ENCODE measurements around the gene MED9. TPM values are rescaled to one million over a fixed set of nuclear protein-coding genes. Genes with fewer than 3 reads are reported as not detected.
"Not testable (repeated sequence)": the region's sequence is repeated elsewhere in the genome, so short reads cannot be mapped to it uniquely, and the experiment has no call there.

MED9 gene
- total RNA-seq, 1 donor from 2014 or later, result 18.9 TPM

DNA sequence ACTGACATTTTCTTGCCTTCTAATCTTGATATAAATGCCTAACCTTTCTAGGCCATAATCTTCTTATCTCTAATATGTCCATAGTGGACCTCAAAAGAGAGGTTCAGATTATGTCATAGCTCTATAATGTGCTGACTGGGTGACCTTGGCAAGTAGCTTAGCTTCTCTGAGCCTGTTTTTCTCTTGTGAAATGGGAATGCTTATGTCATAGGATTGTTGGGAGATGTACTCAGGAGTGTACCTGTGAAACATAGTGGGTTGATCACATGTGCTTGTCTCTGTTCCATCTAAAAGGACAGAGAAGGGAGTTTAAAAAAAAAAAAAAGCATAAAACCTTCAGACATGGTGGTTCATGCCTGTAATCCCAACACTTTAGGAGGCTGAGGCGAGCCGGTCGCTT lies 2.4 kb downstream of the MED9 start:
- H3K9me3 ChIP-seq, result no peaks in the 10 kb centered on the region
- no peaks in the 10 kb centered on the region for H3K36me3 ChIP-seq
- intact Hi-C loops (cut with DNase I), result no loop called here
- DNase-seq (ENCODE audit: extremely low spot score in 2 of 2), result no peak
- H3K4me3 ChIP-seq, result no peak overlapping the region
- peaks cover 62% of the 10 kb centered on the region for H3K4me1 ChIP-seq
- H3K27ac ChIP-seq, result no peak overlapping the region
- H3K27me3 ChIP-seq, result no peaks in the 10 kb centered on the region
- no peak for TF ChIP-seq POLR2AphosphoS5 (IDR thresholded peaks at IDR 0.05; ENCODE audit: insufficient read depth in 1 of 2, low read depth in 1 of 2)
- TF ChIP-seq CTCF (IDR thresholded peaks at IDR 0.05), result no peak
- no peak for TF ChIP-seq POLR2A (IDR thresholded peaks at IDR 0.05)

DNA sequence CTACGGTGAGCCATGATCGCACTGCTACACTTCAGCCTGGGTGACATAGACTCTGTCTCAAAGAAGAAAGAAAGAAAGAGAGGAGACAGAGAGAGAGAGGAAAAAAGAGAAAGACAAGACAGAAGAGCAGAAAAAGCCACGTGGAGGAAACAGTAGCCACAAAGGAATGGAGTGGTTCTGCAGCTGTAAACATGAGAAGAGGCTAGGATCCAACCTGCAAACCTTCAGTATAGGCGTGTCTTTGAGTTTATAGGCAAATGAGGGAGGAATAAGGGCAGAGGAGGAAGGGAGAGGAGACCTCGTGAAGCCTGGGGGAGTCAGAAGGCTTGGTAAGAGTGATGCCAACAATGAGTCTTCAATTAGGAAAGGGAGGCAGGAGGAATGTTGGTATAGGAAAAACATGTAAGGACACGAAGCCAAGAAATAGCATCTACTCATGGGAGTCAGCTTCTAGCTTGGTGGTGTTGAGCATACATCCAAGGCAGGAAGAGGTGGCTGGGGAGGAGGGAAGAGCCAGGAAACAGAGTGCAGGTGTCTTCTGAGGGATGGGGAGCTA lies 3.9 kb downstream of the MED9 start:
- H3K27me3 ChIP-seq, result no peaks in the 10 kb centered on the region
- DNase-seq (ENCODE audit: extremely low spot score in 2 of 2), result no peak
- H3K27ac ChIP-seq, result no peak overlapping the region
- H3K4me3 ChIP-seq, result no peak overlapping the region
- intact Hi-C loops (cut with DNase I), result no loop called here
- H3K4me1 ChIP-seq, result peaks cover 68% of the 10 kb centered on the region
- TF ChIP-seq POLR2AphosphoS5 (IDR thresholded peaks at IDR 0.05; ENCODE audit: insufficient read depth in 1 of 2, low read depth in 1 of 2), result no peak
- TF ChIP-seq POLR2A (IDR thresholded peaks at IDR 0.05), result no peak
- no peak for TF ChIP-seq CTCF (IDR thresholded peaks at IDR 0.05)
- no peaks in the 10 kb centered on the region for H3K36me3 ChIP-seq
- no peaks in the 10 kb centered on the region for H3K9me3 ChIP-seq

DNA sequence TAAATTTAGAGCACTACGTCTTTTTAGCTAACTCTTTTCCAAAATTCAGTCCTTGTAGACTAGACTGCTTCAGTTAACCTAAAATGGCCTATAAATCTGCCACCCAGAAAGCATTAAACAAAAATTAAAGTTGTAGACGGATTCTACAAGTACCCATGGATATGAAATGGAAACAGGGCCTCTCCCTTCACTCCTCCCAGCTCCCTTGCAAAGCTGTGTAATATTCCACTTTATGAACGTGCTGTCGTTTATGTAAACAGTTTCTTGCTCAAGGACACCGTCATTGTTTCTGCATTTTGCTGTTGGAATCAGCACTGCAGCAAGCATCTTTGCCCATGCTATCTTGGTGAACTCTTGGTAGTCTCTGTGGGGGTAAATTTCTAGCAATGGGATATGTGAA lies 5.1 kb downstream of the MED9 start:
- no peaks in the 10 kb centered on the region for H3K36me3 ChIP-seq
- DNase-seq (ENCODE audit: extremely low spot score in 2 of 2), result no peak
- no peak overlapping the region for H3K4me3 ChIP-seq
- no peak for TF ChIP-seq POLR2A (IDR thresholded peaks at IDR 0.05)
- no peak for TF ChIP-seq POLR2AphosphoS5 (IDR thresholded peaks at IDR 0.05; ENCODE audit: insufficient read depth in 1 of 2, low read depth in 1 of 2)
- no peak for TF ChIP-seq CTCF (IDR thresholded peaks at IDR 0.05)
- intact Hi-C loops (cut with DNase I), result no loop called here
- H3K27ac ChIP-seq, result no peak overlapping the region
- H3K27me3 ChIP-seq, result no peaks in the 10 kb centered on the region
- H3K4me1 ChIP-seq, result peaks cover 60% of the 10 kb centered on the region
- no peaks in the 10 kb centered on the region for H3K9me3 ChIP-seq

- Histone ChIP-seq H3K4me1 (peaks cover 36% of the 10 kb centered on the region), H3K9me3 (no peaks in the 10 kb centered on the region), H3K36me3 (peaks cover 0 to 9% of the 10 kb centered on the region in 2 donors), H3K27ac (peak overlapping the region; percentile 7), H3K27me3 (no peaks in the 10 kb centered on the region), H3K4me3 (no peak overlapping the region)
- intact Hi-C loops (cut with DNase I), result no loop called here
- TF ChIP-seq POLR2A (IDR thresholded peaks at IDR 0.05) (no peak), POLR2AphosphoS5 (IDR thresholded peaks at IDR 0.05; ENCODE audit: insufficient read depth in 1 of 2, low read depth in 1 of 2) (no peak), CTCF (IDR thresholded peaks at IDR 0.05) (no peak)
- no peak for DNase-seq (ENCODE audit: extremely low spot score in 2 of 2)
Measured at GRCh38 chr17:17484451-17484899, 7.7 kb downstream of the MED9 start.

- no peak for DNase-seq (ENCODE audit: extremely low spot score in 2 of 2)
- intact Hi-C loops (cut with DNase I), result no loop called here
- TF ChIP-seq CTCF (IDR thresholded peaks at IDR 0.05) (no peak), POLR2AphosphoS5 (IDR thresholded peaks at IDR 0.05; ENCODE audit: insufficient read depth in 1 of 2, low read depth in 1 of 2) (no peak), POLR2A (IDR thresholded peaks at IDR 0.05) (no peak)
- Histone ChIP-seq H3K27me3 (no peaks in the 10 kb centered on the region), H3K4me3 (no peak overlapping the region), H3K9me3 (no peaks in the 10 kb centered on the region), H3K4me1 (peaks cover 27% of the 10 kb centered on the region), H3K36me3 (peaks cover 0 to 9% of the 10 kb centered on the region in 2 donors), H3K27ac (no peak overlapping the region)
Measured at GRCh38 chr17:17485420-17485819, 8.6 kb downstream of the MED9 start.

DNA sequence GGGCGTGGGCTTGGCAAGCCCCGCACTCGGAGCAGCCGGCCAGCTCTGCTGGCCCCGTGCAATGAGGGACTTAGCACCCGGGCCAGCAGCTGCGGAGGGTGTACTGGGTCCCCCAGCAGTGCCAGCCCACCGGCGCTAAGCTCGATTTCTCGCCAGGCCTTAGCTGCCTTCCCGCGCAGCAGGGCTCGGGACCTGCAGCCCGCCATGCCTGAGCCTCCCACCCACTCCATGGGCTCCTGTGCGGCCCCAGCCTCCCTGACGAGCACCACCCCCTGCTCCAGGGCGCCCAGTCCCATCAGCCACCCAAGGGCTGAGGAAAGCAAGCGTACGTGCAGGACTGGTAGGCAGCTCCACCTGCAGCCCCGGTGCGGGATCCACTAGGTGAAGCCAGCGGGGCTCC lies 9.6 kb downstream of the MED9 start:
- H3K4me3 ChIP-seq; intact Hi-C loops (cut with DNase I); H3K27me3 ChIP-seq; H3K9me3 ChIP-seq; H3K27ac ChIP-seq; DNase-seq (ENCODE audit: extremely low spot score in 2 of 2): not testable (repeated sequence)
- Histone ChIP-seq H3K36me3 (peaks cover 0 to 13% of the 10 kb centered on the region in 2 donors), H3K4me1 (peaks cover 19% of the 10 kb centered on the region)

Measured in vagina (tissue), 2 donors.